Tibial artery (tissue), 4 donors: ENCODE results near the gene BPTF.
"Not testable (repeated sequence)": the region's sequence is repeated elsewhere in the genome, so short reads cannot be mapped to it uniquely, and the experiment has no call there.

Source experiments
- DNase-seq, 2 donors: peaks; one replicate each; pipeline ENCODE4 v3.0.0-alpha.2; 2019
- H3K27ac ChIP-seq, 2 donors: fragments of 200-600 bp; sonication (generic) in 1 of 2; 1 replicate in 1 of 2; 2 replicates in 1 of 2; pipeline ENCODE4 v1.5.1; 2018 to 2019; ENCODE audit warnings: mild to moderate bottlenecking in 1 of 2
- H3K27me3 ChIP-seq, 2 donors: fragments of 200-600 bp; sonication (generic) in 1 of 2; one replicate each; pipeline versions ENCODE4 v1.5.1 to v1.6.0; 2016 to 2019
- H3K36me3 ChIP-seq, 3 donors: fragments of 200-600 bp; sonication (generic) in 2 of 3; one replicate each; pipeline ENCODE4 v1.5.1; 2016 to 2019; ENCODE audit warnings: mild to moderate bottlenecking in 2 of 3
- H3K4me1 ChIP-seq, 4 donors: fragments of 200-600 bp; sonication (generic) in 2 of 4; 1 replicate in 3 of 4; 2 replicates in 1 of 4; pipeline ENCODE4 v1.5.1; 2016 to 2019
- H3K4me3 ChIP-seq, 2 donors: fragments of 200-600 bp; sonication (generic) in 1 of 2; 1 replicate in 1 of 2; 2 replicates in 1 of 2; pipeline ENCODE4 v1.5.1; 2018 to 2019; ENCODE audit warnings: mild to moderate bottlenecking in 2 of 2
- H3K9me3 ChIP-seq, 3 donors: fragments of 200-600 bp; sonication (generic) in 1 of 3; one replicate each; pipeline ENCODE4 v1.5.1; 2016 to 2019
- intact Hi-C: fragments of 100-400 bp; cut with DNase I; formaldehyde crosslinking; loops from one replicate; pipeline ENCODE4 v1.15.0; 2023; ENCODE audit warnings: low total_unique reads
- TF ChIP-seq, protein P1 (sequence below), 2 experiments: fragments of 200-600 bp in 1 of 2; fragments of 450-650 bp in 1 of 2; IDR thresholded peaks; one replicate each; pipeline ENCODE4 v1.5.1; 2017 to 2019; ENCODE audit warnings: antibody characterized with exemption in 2 of 2, mild to moderate bottlenecking in 1 of 2, moderate library complexity in 1 of 2

The BPTF gene

DNA sequence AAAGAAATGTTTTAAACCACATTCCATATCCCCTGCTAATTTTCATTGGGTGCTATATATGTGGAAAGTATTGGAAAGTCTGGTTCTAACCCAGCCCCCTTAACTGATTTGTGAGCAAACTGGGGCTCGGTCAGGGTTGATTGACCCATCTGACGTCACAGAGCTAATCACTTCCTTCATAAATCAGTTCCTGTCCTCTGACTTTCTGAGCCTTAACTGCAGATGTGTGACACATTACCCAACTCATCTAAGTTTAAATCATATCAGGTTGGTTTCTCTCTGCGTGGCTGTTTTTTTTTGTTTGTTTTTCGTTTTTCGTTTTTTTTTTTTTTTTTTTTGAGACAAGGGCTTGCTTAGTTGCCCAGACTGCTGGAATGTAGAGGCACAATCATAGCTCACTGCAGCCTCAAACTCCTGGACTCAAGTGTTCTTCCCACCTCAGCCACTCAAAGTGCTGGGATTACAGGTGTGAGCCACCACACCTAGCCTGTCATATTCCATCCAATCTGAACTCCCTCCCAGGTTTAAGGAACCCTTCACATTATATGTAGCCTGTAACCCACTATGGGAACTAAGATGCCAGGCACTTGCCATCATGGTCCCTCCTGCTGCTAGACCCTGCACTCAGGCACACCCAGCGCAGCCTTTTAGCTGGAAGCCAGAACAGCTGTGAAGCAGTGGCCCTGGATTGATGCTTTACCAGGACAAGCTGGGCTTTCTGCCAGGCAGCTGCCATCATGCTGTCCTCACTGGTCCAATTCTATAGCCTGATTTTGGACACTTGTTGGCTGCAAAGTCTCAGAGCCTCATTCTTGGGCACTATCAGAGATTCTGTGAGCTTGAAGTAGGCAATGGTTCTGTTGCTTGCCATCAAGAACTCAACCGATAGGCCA, 6.9 kb upstream of the BPTF start:
- no peak overlapping the region for H3K27ac ChIP-seq
- no peak for DNase-seq

DNA sequence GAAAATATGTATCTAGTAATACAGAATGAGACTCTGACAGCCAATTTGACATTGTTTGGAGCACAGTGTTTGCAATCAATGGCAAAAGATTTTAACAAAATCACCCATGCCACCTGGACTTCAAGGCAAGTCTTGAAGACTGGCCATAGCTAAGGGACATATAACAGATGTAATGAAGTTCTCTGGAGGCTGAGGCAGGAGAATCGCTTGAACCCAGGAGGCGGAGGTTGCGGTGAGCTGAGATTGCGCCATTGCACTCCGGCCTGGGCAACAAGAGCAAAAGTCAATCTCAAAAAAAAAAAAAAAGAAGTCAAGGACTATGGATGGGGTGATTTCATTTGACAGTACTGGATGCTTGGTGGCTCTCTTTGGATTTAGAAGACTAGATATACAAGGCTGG, 5.6 kb upstream of the BPTF start:
- no peak for DNase-seq
- Histone ChIP-seq H3K27ac (no peak overlapping the region), H3K27me3 (peaks cover 0 to 4% of the 10 kb centered on the region in 2 donors), H3K9me3 (no peaks in the 10 kb centered on the region), H3K4me1 (peaks cover 0 to 5% (median 4%) of the 10 kb centered on the region in 4 donors), H3K4me3 (no peak overlapping the region), H3K36me3 (no peaks in the 10 kb centered on the region)
- TF ChIP-seq, protein P1, sequence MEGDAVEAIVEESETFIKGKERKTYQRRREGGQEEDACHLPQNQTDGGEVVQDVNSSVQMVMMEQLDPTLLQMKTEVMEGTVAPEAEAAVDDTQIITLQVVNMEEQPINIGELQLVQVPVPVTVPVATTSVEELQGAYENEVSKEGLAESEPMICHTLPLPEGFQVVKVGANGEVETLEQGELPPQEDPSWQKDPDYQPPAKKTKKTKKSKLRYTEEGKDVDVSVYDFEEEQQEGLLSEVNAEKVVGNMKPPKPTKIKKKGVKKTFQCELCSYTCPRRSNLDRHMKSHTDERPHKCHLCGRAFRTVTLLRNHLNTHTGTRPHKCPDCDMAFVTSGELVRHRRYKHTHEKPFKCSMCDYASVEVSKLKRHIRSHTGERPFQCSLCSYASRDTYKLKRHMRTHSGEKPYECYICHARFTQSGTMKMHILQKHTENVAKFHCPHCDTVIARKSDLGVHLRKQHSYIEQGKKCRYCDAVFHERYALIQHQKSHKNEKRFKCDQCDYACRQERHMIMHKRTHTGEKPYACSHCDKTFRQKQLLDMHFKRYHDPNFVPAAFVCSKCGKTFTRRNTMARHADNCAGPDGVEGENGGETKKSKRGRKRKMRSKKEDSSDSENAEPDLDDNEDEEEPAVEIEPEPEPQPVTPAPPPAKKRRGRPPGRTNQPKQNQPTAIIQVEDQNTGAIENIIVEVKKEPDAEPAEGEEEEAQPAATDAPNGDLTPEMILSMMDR (IDR thresholded peaks at IDR 0.05): no peak
- intact Hi-C loops: no loop called here

More for the DNA sequence above, 6.9 kb upstream of the BPTF start:
- intact Hi-C loops: no loop called here
- no peak overlapping the region for H3K4me3 ChIP-seq
- H3K4me1 ChIP-seq: no peaks in the 10 kb centered on the region
- TF ChIP-seq, protein P1 (IDR thresholded peaks at IDR 0.05): no peak
- peaks cover 0 to 4% of the 10 kb centered on the region in 2 donors for H3K27me3 ChIP-seq
- no peaks in the 10 kb centered on the region for H3K9me3 ChIP-seq
- no peaks in the 10 kb centered on the region for H3K36me3 ChIP-seq

DNA sequence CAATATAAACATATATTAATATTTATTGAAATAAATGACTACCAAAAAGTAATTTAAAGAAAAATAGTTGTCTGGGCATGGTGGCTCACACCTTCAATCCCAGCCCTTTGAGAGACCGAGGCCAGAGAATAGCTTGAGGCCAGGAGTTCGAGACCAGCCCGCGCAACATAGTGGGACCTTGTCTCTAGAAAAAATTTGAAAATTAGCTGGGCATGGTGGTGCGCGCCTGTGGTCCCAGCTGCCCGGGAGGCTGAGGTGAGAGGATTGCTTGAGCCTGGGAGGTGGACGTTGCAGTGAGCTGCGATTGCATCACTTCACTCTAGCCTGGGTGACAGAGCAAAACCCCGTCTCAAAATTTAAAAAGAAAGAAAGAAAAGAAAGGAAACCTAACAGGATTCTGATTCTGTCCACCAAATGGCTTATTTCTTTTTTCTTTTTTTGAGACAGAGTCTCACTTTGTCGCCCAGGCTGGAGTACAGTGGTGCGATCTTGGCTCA, 3.4 kb upstream of the BPTF start:
- H3K9me3 ChIP-seq: no peaks in the 10 kb centered on the region
- no peak overlapping the region for H3K27ac ChIP-seq
- intact Hi-C loops: no loop called here
- TF ChIP-seq, protein P1 (IDR thresholded peaks at IDR 0.05): no peak
- DNase-seq: no peak
- no peak overlapping the region for H3K4me3 ChIP-seq
- no peaks in the 10 kb centered on the region for H3K36me3 ChIP-seq
- H3K27me3 ChIP-seq: no peaks in the 10 kb centered on the region
- H3K4me1 ChIP-seq: peaks cover 0 to 7% (median 6%) of the 10 kb centered on the region in 4 donors

DNA sequence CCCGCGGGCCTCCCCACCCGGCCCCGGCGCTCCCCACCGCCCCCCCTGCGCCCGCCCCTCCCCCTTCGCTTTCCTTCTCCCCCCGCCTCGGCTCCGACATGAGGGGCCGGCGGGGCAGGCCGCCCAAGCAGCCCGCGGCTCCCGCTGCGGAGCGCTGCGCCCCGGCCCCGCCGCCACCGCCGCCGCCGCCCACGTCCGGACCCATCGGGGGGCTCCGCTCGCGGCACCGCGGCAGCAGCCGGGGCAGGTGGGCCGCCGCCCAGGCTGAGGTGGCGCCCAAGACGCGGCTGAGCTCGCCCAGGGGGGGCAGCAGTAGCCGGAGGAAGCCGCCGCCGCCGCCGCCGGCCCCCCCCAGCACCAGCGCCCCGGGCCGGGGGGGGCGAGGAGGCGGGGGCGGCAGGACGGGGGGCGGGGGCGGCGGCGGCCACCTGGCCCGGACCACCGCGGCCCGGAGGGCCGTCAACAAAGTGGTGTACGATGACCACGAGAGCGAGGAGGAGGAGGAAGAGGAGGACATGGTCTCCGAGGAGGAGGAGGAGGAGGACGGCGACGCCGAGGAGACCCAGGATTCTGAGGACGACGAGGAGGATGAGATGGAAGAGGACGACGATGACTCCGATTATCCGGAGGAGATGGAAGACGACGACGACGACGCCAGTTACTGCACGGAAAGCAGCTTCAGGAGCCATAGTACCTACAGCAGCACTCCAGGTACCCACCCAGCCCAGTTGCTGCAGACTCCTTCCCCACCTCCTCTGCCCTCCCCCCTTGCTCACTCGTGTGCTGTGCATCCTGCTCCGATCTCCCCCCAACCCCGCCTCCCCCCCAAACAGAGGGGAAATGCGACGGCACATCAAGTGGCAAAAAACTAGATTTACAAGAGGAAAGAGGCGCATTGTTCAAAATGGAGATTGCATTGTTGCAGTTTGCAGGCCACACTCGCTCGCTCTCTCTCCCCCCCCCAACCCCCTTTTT, 611 bp downstream of the BPTF start:
- intact Hi-C loops: loop anchor here (5.0 kb wide), 2 partner anchors 114 to 211 kb away; partner anchors contain the start of gene KPNA2
- H3K4me1 ChIP-seq: peaks cover 0 to 45% (median 33%) of the 10 kb centered on the region in 4 donors
- peak; percentile 36 to 72 for DNase-seq
- H3K36me3 ChIP-seq, H3K27me3 ChIP-seq, H3K9me3 ChIP-seq: not testable (repeated sequence)
- peak overlapping the region; percentile 94 to 99 for H3K27ac ChIP-seq
- peak overlapping the region; percentile 86 for H3K4me3 ChIP-seq

DNA sequence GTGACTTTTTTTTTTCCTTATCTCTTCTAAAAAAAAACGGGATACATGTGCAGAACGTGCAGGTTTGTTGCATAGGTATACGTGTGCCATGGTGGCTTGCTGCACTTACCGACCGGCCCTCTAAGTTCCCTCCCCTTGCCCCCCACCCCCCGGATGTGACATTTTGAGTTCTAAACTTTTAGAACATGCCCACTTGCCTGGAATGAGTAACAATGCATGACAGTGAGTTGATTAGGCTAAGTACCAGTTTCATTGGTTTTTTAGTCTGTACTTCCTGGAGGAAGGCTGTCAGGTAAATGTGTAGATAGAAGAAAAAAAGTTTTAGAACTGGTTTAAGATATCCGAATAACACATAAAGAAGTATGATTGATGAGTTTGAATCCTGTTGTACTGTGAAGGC, 4.0 kb downstream of the BPTF start:
- intact Hi-C loops: loop anchor here (5.0 kb wide), 2 partner anchors 117 to 208 kb away; partner anchors contain the start of gene KPNA2
- no peak overlapping the region for H3K4me3 ChIP-seq
- H3K4me1 ChIP-seq: peaks cover 0 to 63% (median 36%) of the 10 kb centered on the region in 4 donors
- no peaks in the 10 kb centered on the region for H3K27me3 ChIP-seq
- H3K27ac ChIP-seq: no peak overlapping the region
- DNase-seq: no peak
- TF ChIP-seq, protein P1 (IDR thresholded peaks at IDR 0.05): no peak
- no peaks in the 10 kb centered on the region for H3K9me3 ChIP-seq
- H3K36me3 ChIP-seq: no peaks in the 10 kb centered on the region
